ENCODE measurements around the gene BTRC. TPM values are rescaled to one million over a fixed set of nuclear protein-coding genes. Genes with fewer than 3 reads are reported as not detected.
A peak's percentile ranks its signal among the peaks of the same experiment; 100 is the strongest.
"Not testable (repeated sequence)": the region's sequence is repeated elsewhere in the genome, so short reads cannot be mapped to it uniquely, and the experiment has no call there.

The BTRC gene
- total and polyA plus RNA-seq, 2 donors from 2014 or later, result 6.7 to 18.0 TPM

DNA sequence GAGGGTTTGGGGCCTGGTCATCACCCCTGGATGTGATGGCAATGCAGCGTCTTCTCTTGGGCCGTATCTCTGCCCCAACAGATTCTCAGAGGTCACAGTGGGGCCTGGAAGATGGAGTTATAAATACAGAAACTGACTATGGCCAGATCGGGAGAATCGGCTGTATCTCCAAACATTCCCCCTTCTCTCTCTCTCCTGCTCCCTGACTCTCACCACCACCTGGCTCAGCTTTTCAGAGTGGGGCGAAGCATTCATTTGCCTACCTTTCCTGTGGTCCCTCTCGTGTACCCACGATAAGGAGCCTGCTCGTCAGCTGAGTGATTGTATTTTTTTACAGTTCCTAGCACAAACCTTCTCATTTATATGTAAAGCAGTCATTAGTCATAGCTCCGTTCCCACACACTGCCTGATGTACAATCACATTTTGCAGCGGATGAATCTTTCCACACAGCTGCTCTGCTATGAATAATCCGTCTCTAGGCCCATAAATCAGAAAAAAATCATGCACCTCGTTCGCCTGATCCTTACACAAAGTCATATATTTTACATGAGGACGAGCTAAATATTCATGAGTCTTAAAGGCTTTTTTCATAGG, 23.2 kb upstream of the BTRC start:
- Histone ChIP-seq H3K9me3 (ENCODE audit: control insufficient read depth in 2 of 3, insufficient read depth in 1 of 3, low read length in 3 of 3) (no peaks in the 10 kb centered on the region), H3K36me3 (ENCODE audit: control insufficient read depth in 2 of 3, insufficient read depth in 3 of 3, low read length in 3 of 3) (no peaks in the 10 kb centered on the region), H3K27ac (ENCODE audit: low read depth in 2 of 2, low read length in 2 of 2) (no peak overlapping the region), H3K4me1 (ENCODE audit: control insufficient read depth in 2 of 3, insufficient read depth in 2 of 3, low read depth in 1 of 3, low read length in 3 of 3) (no peaks in the 10 kb centered on the region), H3K4me3 (ENCODE audit: low read length in 3 of 3) (no peak overlapping the region), H3K27me3 (ENCODE audit: control insufficient read depth, insufficient read depth, low read length) (no peaks in the 10 kb centered on the region), H3K9ac (ENCODE audit: low read length in 3 of 3) (no peak overlapping the region)
- TF ChIP-seq, protein P1, sequence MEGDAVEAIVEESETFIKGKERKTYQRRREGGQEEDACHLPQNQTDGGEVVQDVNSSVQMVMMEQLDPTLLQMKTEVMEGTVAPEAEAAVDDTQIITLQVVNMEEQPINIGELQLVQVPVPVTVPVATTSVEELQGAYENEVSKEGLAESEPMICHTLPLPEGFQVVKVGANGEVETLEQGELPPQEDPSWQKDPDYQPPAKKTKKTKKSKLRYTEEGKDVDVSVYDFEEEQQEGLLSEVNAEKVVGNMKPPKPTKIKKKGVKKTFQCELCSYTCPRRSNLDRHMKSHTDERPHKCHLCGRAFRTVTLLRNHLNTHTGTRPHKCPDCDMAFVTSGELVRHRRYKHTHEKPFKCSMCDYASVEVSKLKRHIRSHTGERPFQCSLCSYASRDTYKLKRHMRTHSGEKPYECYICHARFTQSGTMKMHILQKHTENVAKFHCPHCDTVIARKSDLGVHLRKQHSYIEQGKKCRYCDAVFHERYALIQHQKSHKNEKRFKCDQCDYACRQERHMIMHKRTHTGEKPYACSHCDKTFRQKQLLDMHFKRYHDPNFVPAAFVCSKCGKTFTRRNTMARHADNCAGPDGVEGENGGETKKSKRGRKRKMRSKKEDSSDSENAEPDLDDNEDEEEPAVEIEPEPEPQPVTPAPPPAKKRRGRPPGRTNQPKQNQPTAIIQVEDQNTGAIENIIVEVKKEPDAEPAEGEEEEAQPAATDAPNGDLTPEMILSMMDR (IDR thresholded peaks at IDR 0.05; ENCODE audit: borderline replicate concordance, extremely low read depth, insufficient read depth), result no peak
- FAIRE-seq (no peak), DNase-seq (peak in 1 of 5 donors; percentile 38)
- intact Hi-C loops (cut with DNase I), result no loop called here

DNA sequence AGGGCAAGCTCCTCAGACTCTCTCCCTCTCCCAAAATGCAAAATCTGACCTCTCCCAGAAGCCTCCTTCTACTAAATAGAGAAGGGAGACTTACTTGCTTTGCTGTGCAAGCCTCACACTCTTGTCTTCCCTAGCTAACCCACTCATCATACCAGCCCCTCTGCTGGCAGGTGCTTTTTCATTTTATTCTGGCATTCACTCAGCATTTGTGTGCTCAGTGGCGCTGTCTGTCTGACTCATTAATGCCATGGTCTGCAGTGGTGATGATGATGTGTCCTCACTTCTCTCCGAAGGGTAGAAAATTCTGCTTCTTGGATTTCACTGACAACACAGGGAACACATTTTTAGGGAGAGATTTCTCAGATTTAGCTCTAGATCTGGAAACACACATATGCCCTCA, 22.0 kb upstream of the BTRC start:
- TF ChIP-seq, protein P1 (IDR thresholded peaks at IDR 0.05; ENCODE audit: borderline replicate concordance, extremely low read depth, insufficient read depth), result no peak
- FAIRE-seq (no peak), DNase-seq (no peak)
- no peaks in the 10 kb centered on the region for H3K9me3 ChIP-seq (ENCODE audit: control insufficient read depth in 2 of 3, insufficient read depth in 1 of 3, low read length in 3 of 3)
- H3K36me3 ChIP-seq (ENCODE audit: control insufficient read depth in 2 of 3, insufficient read depth in 3 of 3, low read length in 3 of 3), result no peaks in the 10 kb centered on the region
- H3K9ac ChIP-seq (ENCODE audit: low read length in 3 of 3), result no peak overlapping the region
- intact Hi-C loops (cut with DNase I), result no loop called here
- no peaks in the 10 kb centered on the region for H3K27me3 ChIP-seq (ENCODE audit: control insufficient read depth, insufficient read depth, low read length)
- no peak overlapping the region for H3K27ac ChIP-seq (ENCODE audit: low read depth in 2 of 2, low read length in 2 of 2)
- H3K4me1 ChIP-seq (ENCODE audit: control insufficient read depth in 2 of 3, insufficient read depth in 2 of 3, low read depth in 1 of 3, low read length in 3 of 3), result no peaks in the 10 kb centered on the region
- no peak overlapping the region for H3K4me3 ChIP-seq (ENCODE audit: low read length in 3 of 3)

DNA sequence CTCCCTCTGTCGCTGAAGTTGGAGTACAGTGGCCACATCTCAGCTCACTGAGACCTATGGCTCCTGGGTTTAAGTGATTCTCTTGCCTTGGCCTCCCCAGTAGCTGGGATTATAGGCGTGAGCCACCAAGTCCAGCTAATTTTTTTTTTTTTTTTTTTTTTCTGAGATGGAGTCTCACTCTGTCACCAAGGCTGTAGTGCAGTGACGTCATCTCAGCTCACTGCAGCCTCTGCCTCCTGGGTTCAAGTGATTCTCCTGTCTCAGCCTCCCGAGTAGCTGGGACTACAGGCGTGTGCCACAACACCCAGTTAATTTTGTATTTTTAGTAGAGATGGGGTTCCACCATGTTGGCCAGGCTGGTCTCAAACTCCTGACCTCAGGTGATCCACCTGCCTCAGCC, 19.7 kb upstream of the BTRC start:
- H3K27me3 ChIP-seq (ENCODE audit: control insufficient read depth, insufficient read depth, low read length); H3K9ac ChIP-seq (ENCODE audit: low read length in 3 of 3); H3K4me1 ChIP-seq (ENCODE audit: control insufficient read depth in 2 of 3, insufficient read depth in 2 of 3, low read depth in 1 of 3, low read length in 3 of 3); H3K4me3 ChIP-seq (ENCODE audit: low read length in 3 of 3); H3K36me3 ChIP-seq (ENCODE audit: control insufficient read depth in 2 of 3, insufficient read depth in 3 of 3, low read length in 3 of 3); H3K27ac ChIP-seq (ENCODE audit: low read depth in 2 of 2, low read length in 2 of 2); H3K9me3 ChIP-seq (ENCODE audit: control insufficient read depth in 2 of 3, insufficient read depth in 1 of 3, low read length in 3 of 3); FAIRE-seq; DNase-seq; intact Hi-C loops (cut with DNase I): not testable (repeated sequence)

DNA sequence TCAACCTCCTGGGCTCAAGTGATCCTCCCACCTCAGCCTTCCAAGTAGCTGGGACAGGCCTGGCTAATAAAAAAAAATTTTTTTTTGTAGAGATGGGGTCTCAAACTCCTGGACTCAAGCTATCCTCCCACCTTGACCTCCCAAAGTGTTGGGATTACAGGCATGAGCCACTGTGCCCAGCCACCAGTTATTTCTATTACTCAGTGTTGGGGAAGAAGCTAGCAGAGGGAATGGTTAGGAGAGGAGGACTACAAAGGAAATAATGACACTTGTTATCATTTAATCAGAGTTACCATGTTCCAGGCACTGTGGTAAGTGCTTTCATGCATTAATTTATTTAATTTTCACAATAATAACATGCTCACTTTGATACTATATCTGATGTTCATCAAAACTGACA, 17.6 kb upstream of the BTRC start:
- Histone ChIP-seq H3K9ac (ENCODE audit: low read length in 3 of 3) (no peak overlapping the region), H3K4me3 (ENCODE audit: low read length in 3 of 3) (no peak overlapping the region), H3K36me3 (ENCODE audit: control insufficient read depth in 2 of 3, insufficient read depth in 3 of 3, low read length in 3 of 3) (no peaks in the 10 kb centered on the region), H3K4me1 (ENCODE audit: control insufficient read depth in 2 of 3, insufficient read depth in 2 of 3, low read depth in 1 of 3, low read length in 3 of 3) (no peaks in the 10 kb centered on the region), H3K27me3 (ENCODE audit: control insufficient read depth, insufficient read depth, low read length) (no peaks in the 10 kb centered on the region), H3K27ac (ENCODE audit: low read depth in 2 of 2, low read length in 2 of 2) (no peak overlapping the region), H3K9me3 (ENCODE audit: control insufficient read depth in 2 of 3, insufficient read depth in 1 of 3, low read length in 3 of 3) (no peaks in the 10 kb centered on the region)
- FAIRE-seq (no peak), DNase-seq (no peak)
- TF ChIP-seq, protein P1 (IDR thresholded peaks at IDR 0.05; ENCODE audit: borderline replicate concordance, extremely low read depth, insufficient read depth), result no peak
- intact Hi-C loops (cut with DNase I), result no loop called here

All from kidney (tissue), 14 donors.